ENCODE results near the gene FCHSD2. TPM values are rescaled to one million over a fixed set of nuclear protein-coding genes. Genes with fewer than 3 reads are reported as not detected.

Gene FCHSD2
- total and polyA plus RNA-seq, 2 donors (not counting 3 experiments of a cell fraction or from before 2014, with no cell fraction given): 20.8 to 56.9 TPM

- H3K9me3 ChIP-seq (replicated peaks; ENCODE audit: control insufficient read depth, insufficient read depth, low read length): no peaks in the 10 kb centered on the region
- H3K9ac ChIP-seq (replicated peaks; ENCODE audit: extremely low read depth, insufficient read depth, low read length): no peak overlapping the region
- no peaks in the 10 kb centered on the region for H4K20me1 ChIP-seq (replicated peaks; ENCODE audit: control insufficient read depth, extremely low read depth, insufficient read depth, low read length)
- DNase-seq (ENCODE audit: low read depth, low spot score) (no peak), FAIRE-seq (no peak)
- BruUV-seq (replicated peaks): no TSS peak
- dilution Hi-C loops (cut with MboI; ENCODE audit: extremely low pct_ligation_motif_present, low sequenced_read_pairs): no loop called here
- no peaks in the 10 kb centered on the region for H3K27me3 ChIP-seq (ENCODE audit: control insufficient read depth in 2 of 2, insufficient read depth in 2 of 2, low read length in 2 of 2)
- H3K4me2 ChIP-seq (ENCODE audit: insufficient read depth, low read length): no peak overlapping the region
- ChIA-PET CTCF (interaction anchor here (4.9 kb wide), 1 partner anchor 46 kb away, joined by 26 read pairs; no protein-coding TSS in a partner anchor), POLR2A (no interaction called here)
- H3K9me1 ChIP-seq (replicated peaks; ENCODE audit: control insufficient read depth, extremely low read depth, insufficient read depth, low read length): no peaks in the 10 kb centered on the region
- H3K79me2 ChIP-seq (ENCODE audit: control insufficient read depth, insufficient read depth, low read length): no peaks in the 10 kb centered on the region
- intact Hi-C loops (cut with micrococcal nuclease): no loop called here
- H3K36me3 ChIP-seq (ENCODE audit: control insufficient read depth in 2 of 2, extremely low read depth in 1 of 2, insufficient read depth in 2 of 2, low read length in 2 of 2): no peaks in the 10 kb centered on the region
- H2AFZ ChIP-seq (ENCODE audit: low read depth, low read length): no peak overlapping the region
- H3K4me3 ChIP-seq (replicated peaks in 1 of 3; ENCODE audit: insufficient read depth in 1 of 3, low read depth in 1 of 3, low read length in 3 of 3): no peak overlapping the region
- no peak overlapping the region for H3K27ac ChIP-seq (ENCODE audit: insufficient read depth, low read depth, low read length)
- no peak for TF ChIP-seq GATA2 (IDR thresholded peaks at IDR 0.05; ENCODE audit: insufficient read depth, insufficient read length, low read depth, low read length)
- TF ChIP-seq POLR2AphosphoS5 (IDR thresholded peaks at IDR 0.05; ENCODE audit: insufficient read depth, low read depth, low read length): no peak
- no peak for TF ChIP-seq POLR2A (IDR thresholded peaks at IDR 0.05; ENCODE audit: low read depth, low read length)
- no peak for TF ChIP-seq FOS (IDR thresholded peaks at IDR 0.05; ENCODE audit: borderline replicate concordance, insufficient read depth, low read length)
- TF ChIP-seq MYC (IDR thresholded peaks at IDR 0.05; ENCODE audit: low read depth, low read length): no peak
- TF ChIP-seq, protein P1, sequence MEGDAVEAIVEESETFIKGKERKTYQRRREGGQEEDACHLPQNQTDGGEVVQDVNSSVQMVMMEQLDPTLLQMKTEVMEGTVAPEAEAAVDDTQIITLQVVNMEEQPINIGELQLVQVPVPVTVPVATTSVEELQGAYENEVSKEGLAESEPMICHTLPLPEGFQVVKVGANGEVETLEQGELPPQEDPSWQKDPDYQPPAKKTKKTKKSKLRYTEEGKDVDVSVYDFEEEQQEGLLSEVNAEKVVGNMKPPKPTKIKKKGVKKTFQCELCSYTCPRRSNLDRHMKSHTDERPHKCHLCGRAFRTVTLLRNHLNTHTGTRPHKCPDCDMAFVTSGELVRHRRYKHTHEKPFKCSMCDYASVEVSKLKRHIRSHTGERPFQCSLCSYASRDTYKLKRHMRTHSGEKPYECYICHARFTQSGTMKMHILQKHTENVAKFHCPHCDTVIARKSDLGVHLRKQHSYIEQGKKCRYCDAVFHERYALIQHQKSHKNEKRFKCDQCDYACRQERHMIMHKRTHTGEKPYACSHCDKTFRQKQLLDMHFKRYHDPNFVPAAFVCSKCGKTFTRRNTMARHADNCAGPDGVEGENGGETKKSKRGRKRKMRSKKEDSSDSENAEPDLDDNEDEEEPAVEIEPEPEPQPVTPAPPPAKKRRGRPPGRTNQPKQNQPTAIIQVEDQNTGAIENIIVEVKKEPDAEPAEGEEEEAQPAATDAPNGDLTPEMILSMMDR (IDR thresholded peaks at IDR 0.05; ENCODE audit: extremely low read depth in 1 of 2, insufficient read depth in 1 of 2, low read depth in 1 of 2, low read length in 2 of 2): no peak
- no peak for TF ChIP-seq JUN (IDR thresholded peaks at IDR 0.05; ENCODE audit: borderline replicate concordance, insufficient read depth, insufficient read length, low read depth)
- TF ChIP-seq MAX (IDR thresholded peaks at IDR 0.05; ENCODE audit: insufficient read depth, insufficient read length): no peak
- TF ChIP-seq EZH2 (IDR thresholded peaks at IDR 0.05; ENCODE audit: borderline replicate concordance, low read depth, low read length, severe bottlenecking): no peak
- H3K4me1 ChIP-seq (ENCODE audit: control insufficient read depth, extremely low read depth, insufficient read depth, low read length): peaks cover 20% of the 10 kb centered on the region
These were observed 48.4 kb upstream of the FCHSD2 start for GRCh38 chr11:73190557-73190885.

Data from endothelial cell of umbilical vein (primary cell).